T-helper 1 cell (primary cell): Measurements from ENCODE around the gene ERGIC1.
"Not testable (repeated sequence)": the region's sequence is repeated elsewhere in the genome, so short reads cannot be mapped to it uniquely, and the experiment has no call there.

Source experiments
- DNase-seq, 5 donors: peaks; one replicate each; pipeline ENCODE4 v3.0.0-alpha.2; 2012 to 2020

The ERGIC1 gene

GRCh38 chr5:172830275-172830799 lies 3.7 kb upstream of the ERGIC1 start:
- DNase-seq: no peak

- DNase-seq: peak in 1 of 5 donors; percentile 27
Measured at GRCh38 chr5:172830876-172831662, 3.0 kb upstream of the ERGIC1 start.

GRCh38 chr5:172832383-172833315 lies 1.4 kb upstream of the ERGIC1 start:
- DNase-seq: no peak

GRCh38 chr5:172833372-172833685 lies 722 bp upstream of the ERGIC1 start:
- DNase-seq: no peak

GRCh38 chr5:172834415-172835289 lies 601 bp downstream of the ERGIC1 start:
- DNase-seq: no peak

- no peak for DNase-seq
Measured at GRCh38 chr5:172835290-172835993, 1.4 kb downstream of the ERGIC1 start.

GRCh38 chr5:172835994-172836356 lies 1.9 kb downstream of the ERGIC1 start:
- no peak for DNase-seq

GRCh38 chr5:172837640-172838039 lies 3.6 kb downstream of the ERGIC1 start:
- peak in 3 of 5 donors; percentile 26 to 79 (median 27) for DNase-seq

GRCh38 chr5:172838151-172838875 lies 4.3 kb downstream of the ERGIC1 start:
- DNase-seq: no peak

GRCh38 chr5:172839669-172840431 lies 5.8 kb downstream of the ERGIC1 start:
- DNase-seq: no peak

GRCh38 chr5:172840432-172841154 lies 6.5 kb downstream of the ERGIC1 start:
- no peak for DNase-seq

- no peak for DNase-seq
Measured at GRCh38 chr5:172841256-172841655, 7.2 kb downstream of the ERGIC1 start.

- no peak for DNase-seq
Measured at GRCh38 chr5:172843825-172844576, 9.9 kb downstream of the ERGIC1 start.

GRCh38 chr5:172844577-172844838 lies 10.5 kb downstream of the ERGIC1 start:
- DNase-seq: no peak

- DNase-seq: no peak
Measured at GRCh38 chr5:172845154-172845553, 11.1 kb downstream of the ERGIC1 start.

GRCh38 chr5:172845576-172845975 lies 11.5 kb downstream of the ERGIC1 start:
- no peak for DNase-seq

GRCh38 chr5:172846249-172846648 lies 12.2 kb downstream of the ERGIC1 start:
- DNase-seq: no peak

GRCh38 chr5:172846677-172847076 lies 12.6 kb downstream of the ERGIC1 start:
- no peak for DNase-seq

- DNase-seq: not testable (repeated sequence)
Measured at GRCh38 chr5:172847584-172847983, 13.5 kb downstream of the ERGIC1 start.
